ENCODE results near the gene AKT2.
A peak's percentile ranks its signal among the peaks of the same experiment; 100 is the strongest.
"Not testable (repeated sequence)": the region's sequence is repeated elsewhere in the genome, so short reads cannot be mapped to it uniquely, and the experiment has no call there.

Gene AKT2

DNA sequence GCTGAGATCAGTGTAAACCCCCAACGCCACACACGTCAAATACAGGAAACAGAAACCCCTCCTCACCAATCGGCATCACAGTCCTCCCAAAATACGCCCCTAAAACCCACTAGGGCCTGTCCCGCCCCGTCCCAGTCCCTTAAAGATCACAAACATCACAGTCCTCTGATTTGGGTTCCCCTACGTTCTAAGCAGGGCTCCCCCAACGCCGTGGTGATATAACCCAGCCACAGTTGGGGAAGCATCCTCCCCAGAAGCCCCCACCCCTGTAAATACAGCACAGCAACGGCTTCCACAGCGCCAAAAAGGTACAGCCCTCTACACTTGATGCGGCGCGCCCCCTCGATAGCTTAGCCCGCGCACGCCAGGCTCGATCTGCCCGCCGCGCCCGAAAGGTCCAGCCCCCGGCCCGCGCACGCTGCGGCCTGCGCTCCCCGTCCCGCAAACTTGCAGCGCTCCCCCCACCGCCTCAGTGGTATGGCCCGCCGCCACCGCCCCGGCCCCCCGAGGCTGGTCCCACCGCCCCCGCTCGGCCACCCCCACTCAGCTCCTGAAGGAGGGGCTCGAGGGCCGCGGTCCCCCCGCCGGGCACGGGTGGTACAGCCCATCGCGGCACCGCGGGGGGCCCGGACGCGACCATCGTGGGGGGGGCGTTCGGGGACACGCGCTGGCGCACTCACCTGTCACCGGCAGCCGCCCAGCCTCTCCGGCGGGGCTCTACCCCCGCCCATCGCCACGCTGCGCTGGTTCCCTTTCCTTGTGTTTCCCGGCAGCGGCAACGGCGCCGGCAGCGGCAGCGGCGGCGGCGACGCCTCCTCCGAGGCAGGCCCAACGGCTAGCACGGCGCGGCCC is at the start of gene AKT2:
TSS of gene AKT2 (minus strand) at position 845 of the 852 bp plus-strand sequence. CDS start 20,078 bp downstream, outside the sequence.
- peak; percentile 74 for DNase-seq (ENCODE audit: low spot score)

DNA sequence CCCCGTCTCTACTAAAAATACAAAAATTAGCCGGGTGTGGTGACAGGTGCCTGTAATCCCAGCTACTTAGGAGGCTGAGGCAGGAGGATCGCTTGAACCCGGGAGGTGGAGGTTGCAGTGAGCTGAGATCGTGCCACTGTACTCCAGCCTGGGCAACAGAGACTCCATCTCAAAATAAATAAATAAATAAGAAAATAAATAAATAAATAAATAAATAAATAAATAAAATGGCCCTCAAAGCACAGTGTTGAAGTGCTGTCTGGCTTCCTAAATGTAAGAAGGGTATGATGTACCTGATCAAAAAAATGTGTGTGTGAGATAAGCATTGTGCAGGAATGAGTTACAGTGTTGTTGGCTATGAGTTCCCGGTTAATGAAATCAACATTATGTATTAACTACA is 47.9 kb upstream of the AKT2 start:
- not testable (repeated sequence) for DNase-seq (ENCODE audit: low spot score)

DNA sequence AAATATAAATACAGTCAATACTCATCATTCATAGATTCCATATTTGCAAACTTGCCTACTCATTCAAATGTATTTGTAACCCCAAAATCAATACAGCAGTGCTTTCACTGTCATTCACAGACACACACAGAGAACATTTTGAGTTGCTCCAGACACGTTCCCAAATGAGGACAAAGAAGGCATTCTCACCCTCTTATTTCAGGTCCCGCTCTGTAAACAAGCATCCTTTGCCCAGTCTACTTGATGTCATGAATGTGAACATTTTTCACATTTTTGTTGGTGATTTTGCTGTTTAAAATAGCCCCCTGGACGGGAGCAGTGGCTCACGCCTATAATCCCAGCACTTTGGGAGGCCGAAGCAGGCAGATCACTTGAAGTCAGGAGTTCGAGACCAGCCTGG is 47.5 kb upstream of the AKT2 start:
- no peak for DNase-seq (ENCODE audit: low spot score)

DNA sequence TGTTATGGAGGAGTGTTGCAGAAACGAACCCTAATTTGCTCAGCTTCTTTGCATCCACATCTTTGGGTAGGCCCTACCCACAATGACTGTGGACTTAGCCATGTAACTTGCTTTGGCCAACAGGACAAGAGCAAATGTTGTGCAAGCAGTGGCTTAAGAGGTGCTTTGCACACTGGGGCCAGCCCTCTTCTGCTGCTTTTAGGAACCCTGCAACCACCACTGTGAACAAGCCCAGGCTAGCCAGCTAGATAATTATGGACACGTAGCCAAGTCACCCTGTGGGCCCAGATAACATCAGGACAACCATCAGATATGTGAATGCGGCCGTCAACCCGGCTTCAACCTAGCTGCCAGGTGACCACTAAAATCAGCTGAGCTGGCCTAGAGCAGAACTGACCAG is 45.9 kb upstream of the AKT2 start:
- DNase-seq (ENCODE audit: low spot score) = no peak

DNA sequence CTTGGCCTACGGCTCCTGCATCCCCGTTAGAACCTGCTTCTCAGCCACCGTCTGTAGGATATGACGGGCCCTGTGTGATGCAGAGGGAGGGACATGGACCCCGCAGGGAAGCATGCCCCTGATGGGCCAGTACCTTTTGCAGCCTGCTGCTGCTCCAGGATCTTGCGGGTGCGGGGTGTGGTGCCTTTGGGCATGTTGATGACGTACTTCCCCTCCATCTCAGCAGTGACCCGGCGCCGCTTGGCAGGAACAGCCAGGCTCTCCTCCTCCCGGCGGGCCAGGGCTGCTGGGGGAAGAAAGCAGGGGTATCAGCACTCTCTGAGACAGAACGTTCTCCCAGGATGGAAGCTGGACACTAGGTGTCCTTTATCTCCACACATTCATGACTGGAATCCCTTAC is 41.1 kb upstream of the AKT2 start:
- DNase-seq (ENCODE audit: low spot score) = no peak

DNA sequence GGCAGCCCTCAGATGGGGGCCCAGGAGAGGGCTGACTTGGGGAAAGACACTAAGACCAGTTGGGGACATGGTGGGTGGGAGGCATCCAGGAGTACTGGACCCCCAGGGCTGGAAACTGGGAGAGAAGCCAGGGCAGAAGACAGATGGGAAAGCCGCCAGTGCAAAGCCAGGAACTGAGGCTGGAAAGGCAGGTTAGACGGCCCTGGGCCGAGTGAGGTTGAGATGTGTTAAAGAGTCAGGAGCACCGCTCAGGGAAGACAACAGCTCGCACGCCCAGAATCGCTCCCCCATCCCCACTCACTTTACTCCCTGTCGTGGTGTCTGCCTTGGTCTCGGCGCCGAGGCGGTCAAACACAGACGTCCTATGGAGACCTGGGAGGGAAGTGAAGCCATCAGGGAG is 38.6 kb upstream of the AKT2 start:
- DNase-seq (ENCODE audit: low spot score) = no peak

DNA sequence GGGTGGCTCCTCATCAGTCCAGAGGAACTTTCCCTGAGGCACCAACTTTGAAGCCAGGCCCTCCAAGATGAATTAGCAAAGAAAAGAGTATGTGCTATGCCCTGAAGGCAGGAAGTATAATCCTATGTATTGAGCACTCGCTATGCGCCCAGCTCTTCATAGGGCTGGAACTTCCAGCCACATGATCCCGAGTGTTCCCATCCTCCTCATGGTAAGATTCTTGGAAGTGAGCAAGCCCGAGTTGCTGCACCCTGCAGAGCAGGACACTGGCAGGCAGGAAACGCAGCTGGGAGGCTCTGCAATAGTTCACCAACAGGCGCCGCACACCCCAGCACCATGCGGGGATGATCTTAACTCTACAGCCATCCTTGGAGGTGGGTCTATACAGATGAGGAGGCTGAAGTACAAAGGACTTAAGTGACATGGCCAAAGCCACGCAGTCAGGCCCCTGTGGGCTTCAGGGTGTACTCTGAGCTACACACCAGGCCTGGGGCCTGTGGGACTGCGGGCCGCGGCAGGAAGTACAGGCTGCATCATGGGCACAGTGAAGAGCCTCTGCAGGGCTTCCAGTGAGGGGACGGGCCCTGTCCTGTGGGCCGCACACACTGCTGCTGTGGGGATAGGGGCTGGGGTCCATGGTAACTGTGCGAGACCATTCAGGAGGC is 37.9 kb upstream of the AKT2 start:
- DNase-seq (ENCODE audit: low spot score) = no peak

DNA sequence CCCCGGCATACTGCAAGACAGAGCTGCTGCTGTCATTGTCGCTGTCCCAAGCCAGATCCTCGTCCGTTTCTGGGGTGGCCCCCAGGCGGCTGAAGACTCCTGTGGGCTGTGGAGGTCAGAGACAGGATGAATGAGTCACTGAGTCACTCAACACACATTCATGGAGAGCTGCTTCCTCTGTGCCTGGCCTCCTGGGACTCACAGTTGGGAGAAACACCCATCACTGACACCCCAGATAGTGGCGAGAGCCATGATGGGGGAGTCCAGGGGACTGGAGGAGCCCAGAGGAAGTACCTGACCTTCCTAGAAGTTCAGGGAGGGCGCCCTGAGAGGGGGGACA is 37.1 kb upstream of the AKT2 start:
- DNase-seq (ENCODE audit: low spot score) = no peak

DNA sequence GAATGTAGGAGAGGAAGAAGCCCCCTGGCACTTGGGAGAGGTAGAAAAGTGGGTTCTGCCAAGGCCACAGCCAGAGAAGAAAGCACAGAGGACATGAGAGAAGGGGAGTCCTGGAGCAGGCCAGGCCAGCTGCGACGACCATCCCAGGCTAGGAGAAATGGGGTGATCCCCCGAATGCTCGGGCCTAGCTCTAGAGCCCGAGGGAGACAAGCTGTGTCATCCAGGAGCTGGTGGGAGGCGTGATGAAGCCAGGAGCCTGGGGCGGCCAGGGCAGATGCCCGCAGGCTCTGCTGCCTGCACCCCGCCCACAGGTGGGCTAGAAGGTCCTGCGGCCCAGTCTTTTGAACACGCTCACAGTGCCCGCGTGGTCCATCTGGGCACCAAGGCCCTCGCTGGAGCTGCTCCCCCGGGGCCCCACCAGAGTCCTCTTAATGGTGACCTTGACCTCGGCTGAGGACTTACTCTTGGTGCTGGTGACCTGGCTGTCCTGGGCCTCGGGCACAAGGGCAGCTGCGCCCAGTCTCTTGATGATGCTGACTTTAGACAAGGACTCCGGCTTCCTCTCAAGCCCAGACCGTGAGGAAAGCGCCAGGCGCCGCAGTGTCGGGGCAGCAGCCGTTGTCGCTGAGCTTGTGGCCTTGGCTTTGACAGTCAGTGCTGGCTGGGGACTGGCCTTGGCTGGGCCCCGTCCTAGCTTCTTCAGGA is 36.6 kb upstream of the AKT2 start:
- no peak for DNase-seq (ENCODE audit: low spot score)

DNA sequence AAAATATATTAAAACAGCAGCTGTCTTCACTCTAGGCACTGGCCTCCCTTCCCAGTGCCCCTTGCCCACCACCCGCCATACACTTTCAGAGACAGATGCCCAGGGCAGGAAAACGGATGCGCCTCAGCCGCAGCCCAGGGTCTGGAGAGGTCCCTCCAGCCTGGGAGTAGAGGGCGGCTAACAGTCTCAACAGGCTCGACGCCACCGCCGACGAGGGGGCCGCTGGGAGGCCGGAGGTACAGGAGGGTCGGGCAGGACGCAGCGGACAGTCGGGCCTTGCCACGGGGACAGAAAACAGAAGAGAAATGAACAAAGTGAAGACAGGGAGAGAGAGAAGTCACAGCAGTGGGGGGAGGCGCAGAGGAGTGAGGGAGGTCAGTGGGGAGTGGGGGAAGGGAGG is 35.9 kb upstream of the AKT2 start:
- no peak for DNase-seq (ENCODE audit: low spot score)

DNA sequence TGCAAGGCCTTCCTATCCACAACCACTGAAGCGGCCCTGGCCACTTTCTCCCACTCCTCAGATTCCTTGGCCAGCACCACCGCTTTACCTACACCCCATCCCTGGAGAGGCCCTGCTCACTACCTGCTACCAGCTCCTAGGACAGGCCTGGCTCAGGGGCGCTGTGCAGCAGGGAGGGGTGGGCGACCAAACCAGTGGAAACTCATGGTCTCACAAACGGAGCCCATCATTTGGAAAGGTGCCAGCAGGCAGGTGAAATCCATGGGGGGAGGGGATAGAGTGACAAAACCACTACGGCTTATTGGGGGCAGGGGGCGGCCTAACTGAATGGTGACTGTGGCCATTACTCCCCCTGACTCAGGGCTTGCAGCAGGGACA is 35.4 kb upstream of the AKT2 start:
- no peak for DNase-seq (ENCODE audit: low spot score)

DNA sequence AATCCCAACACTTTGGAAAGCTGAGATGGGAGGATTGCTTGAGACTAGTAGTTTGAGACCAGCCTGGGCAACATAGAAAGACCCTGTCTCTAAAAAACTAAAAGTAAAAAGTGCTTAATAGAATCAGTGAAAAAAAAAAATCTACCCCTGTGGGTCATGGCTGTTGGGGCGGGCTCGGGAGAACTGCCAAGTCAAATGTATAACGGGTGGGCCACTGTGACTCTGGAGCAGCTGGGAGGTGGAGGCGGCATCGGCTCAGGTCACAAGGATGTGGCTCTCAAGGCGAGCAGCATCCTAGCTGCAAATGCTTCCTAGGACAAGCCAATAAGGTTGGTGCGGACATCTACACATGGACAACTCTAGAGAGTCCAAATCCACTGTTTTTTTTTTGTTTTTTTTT is 32.2 kb upstream of the AKT2 start:
- no peak for DNase-seq (ENCODE audit: low spot score)

DNA sequence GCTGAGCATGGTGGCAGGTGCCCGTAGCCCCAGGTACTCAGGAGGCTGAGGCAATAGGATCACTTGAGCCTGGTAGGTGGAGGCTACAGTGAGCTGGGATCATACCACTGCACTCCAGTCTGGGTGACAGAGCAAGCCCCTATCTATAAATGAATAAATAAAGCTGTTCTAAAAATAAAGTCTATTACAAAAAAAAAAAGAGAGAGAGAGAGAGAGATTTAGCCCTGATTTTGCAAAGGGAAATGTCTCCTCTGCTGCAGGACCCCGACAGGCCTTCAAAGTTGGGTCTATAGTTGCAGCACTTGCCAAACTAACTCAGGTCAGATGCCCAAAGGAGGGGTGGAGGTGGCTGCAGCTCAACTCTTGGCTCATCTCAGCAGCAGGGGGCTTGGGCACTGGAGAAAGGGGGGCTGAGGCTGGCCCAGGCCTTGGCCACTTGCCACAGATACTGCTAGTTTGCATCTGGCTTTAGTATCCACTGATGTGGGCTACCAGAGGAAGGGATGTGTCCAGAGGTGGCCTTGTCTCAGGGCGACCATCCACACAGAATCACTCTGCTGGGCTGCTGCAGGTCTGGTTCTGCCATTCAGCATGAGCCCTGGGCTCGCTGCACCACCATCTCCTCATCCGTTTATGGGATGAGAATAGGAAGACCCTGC is 30.8 kb upstream of the AKT2 start:
- DNase-seq (ENCODE audit: low spot score) = no peak

DNA sequence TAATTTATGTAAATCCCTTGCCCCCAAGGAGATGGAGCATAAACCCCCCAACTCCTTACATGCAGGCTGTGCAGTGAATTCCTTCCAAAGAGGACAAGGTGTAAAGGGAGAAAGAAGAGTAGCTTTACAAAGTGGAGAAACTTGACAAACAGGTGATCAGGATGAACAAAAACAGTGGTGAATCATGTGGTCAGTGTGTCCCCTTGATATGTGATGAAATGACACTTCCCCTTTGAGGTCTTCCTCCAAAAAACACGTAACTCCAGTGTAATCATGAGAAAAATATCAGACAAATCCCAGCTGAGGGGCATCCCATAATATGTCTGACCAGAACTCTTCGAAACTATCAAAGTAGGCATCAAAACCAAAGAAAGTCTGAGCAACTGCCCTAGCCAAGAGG is 29.5 kb upstream of the AKT2 start:
- no peak for DNase-seq (ENCODE audit: low spot score)

DNA sequence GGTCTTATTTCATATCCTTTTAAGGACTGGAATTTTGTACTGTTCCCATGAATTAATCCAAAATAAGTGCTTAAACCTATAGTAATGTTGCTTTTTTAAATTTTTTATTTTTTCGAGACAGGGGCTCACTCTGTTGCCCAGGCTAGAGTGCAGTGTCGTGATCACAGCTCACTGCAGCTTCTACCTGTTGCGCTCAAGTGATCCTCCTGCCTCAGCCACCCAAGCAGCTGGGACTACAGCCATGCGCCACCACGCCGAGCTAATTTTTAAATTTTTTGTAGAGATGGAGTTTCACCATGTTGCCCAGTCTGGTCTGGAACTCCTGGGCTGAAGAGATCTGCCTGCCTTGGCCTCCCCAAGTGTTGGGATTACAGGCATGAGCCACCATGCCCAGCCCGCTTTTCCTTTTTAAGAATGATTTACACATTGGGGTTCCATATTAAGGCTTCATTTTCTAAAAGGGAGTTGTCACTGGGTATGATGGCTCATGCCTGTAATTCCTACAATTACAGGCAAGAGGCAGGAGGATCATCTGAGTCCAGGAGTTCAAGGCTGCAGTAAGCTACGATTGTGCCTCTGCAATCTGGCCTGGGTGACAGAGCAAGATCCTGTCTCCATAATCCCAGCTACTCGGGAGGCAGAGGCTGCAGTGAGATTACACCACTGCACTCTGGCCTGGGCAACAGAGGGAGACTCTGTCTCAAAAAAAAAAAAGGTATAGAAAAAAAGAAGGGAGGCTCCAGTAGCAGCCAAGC is 28.3 kb upstream of the AKT2 start:
- DNase-seq (ENCODE audit: low spot score) = no peak

DNA sequence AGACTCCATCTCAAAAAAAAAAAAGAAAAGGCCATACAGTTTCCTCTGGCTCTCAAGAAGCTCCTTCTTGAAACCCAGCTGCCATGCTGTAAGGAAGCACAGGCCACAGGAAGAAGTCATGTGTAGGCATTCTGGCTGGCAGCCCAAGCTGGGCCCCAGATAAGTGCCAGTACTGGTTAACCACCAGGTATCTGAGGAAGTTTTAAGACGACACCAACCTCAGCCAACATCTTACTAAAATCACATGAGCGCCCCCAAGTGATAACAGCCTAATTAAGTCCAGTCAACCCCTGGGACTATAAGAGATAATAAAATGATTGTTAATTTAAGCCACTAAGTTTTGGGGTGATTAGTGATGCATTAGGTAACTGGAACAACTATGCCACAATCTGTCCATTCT is 27.4 kb upstream of the AKT2 start:
- no peak for DNase-seq (ENCODE audit: low spot score)

DNA sequence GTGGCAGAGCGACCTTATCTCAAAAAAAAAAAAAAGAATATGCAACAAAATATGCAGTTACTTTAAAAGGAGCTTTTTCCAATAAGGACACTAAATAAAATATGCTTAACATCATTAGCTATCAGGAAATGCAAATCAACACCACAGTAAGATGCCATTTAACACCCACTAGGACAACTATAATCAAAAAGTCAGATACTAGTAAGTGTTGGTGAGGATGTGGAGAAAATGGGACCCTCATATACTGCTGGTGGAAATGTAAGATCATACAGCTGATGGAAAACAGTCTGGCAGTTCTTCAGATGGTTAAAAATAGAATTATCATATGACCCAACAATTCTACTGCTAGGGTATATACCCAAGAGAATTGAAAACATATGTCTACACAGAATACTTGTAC is 24.5 kb upstream of the AKT2 start:
- no peak for DNase-seq (ENCODE audit: low spot score)

DNA sequence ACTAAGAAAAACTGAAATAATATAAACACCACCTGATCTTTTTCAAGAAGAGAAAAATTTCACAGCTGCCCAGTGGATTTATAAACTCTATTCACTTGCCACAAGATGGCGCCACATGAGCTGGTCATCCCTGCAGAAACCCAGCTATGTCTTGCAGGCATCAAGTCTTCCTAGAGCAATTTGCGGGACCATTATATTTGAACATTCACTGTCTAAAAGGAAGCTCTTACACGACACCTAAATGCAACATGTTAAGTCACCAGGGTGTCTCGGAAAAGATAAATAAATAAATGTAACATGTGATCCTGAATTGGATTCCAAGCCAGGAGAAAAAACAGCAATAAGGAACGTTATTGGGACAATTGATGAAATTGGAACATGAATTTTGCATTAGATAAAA is 20.3 kb upstream of the AKT2 start:
- peak; percentile 88 for DNase-seq (ENCODE audit: low spot score)

DNA sequence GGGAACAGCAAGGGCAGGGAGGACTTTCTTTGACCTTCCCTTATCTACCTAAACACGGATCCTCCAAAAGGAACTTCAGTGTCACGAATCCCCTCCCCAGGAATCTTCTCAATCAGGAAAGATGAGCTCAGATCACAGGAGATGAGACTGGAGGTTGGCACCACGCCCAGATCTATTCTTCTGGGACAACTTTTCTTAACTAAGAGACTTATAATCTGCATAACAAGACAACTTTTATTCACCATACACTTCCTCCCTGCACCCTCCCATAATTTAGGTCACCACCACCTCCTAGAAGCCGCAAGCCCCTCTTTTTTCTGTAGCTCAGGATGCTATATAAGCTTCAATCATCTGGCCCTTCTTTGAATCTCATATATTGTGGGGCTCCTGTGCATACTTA is 19.2 kb upstream of the AKT2 start:
- DNase-seq (ENCODE audit: low spot score) = no peak

DNA sequence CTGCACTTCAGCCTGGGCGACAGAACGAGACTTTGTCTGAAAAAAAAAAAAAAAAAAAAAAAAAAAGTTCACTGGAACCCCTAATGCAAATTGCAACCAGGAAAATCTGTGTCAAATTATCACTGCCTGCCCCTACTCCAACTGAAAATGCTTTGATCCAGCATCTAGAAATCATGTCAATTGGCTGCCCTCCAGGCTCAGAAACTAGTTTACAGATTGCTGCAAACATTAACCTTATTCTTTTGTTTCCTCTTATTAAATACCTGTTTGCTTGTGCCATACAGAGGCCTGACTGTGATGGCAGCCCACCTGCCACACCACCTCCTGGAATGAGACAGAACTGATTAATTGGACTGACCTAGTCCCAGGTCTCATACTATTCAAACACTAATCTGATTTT is 18.6 kb upstream of the AKT2 start:
- no peak for DNase-seq (ENCODE audit: low spot score)

DNA sequence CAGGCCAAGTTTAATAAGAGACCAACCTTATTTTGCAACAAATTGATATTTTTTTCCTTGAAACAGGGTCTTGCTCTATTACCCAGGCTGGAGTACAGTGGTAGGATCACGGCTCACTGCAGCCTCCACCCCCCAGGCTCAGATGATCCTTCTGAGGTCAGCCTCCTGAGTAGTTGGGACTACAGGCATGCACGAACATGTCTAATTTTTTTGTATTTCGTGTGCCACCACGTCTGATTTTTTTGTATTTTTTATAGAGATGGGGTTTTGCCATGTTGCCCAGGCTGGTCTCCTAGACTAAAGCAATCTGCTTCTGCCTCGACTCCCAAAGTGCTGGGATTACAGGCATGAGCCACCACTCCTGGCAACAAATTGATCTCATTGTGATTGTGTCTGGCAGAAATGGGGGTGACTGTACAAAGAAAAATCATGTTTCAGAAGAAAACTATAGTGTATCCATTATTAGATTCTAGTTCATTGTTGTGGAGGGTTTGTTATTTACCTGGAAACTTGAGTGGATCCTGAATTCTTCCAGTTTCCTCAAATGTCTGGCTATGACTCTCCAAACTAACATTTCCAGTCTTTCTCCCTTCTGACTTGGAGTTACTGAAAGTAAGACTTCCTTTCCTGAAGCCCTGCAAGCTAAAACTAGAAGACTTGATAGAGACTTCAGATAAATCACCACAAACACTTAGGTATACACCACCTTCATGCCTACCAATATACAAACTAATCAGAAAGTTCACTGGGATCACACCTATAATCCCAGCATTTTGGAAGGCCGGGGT is 17.3 kb upstream of the AKT2 start:
- DNase-seq (ENCODE audit: low spot score) = no peak
